ENCODE results near the gene GKN1. TPM values are rescaled to one million over a fixed set of nuclear protein-coding genes. Genes with fewer than 3 reads are reported as not detected.

Gene GKN1
- total and polyA plus RNA-seq, 2 of the 8 experiments (the other 6 are each of a cell fraction or from before 2014, with no cell fraction given) = not detected

DNA sequence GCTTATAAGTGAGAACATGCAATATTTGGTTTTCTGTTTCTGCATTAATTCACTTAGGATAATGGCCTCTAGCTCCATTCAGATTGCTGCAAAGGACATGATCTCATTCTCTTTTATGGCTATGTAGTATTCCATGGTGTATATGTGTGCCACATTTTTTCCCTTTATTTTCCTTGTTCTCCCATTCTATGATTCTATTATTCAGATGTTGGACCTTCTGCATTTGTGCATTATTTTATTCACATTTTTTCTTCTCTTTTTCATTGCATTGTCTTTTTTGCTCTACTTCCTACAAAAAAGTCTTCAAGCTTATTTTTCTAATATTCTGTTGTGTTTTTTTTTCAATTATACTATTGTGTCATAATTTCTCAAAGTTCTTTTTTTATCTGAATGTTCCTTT lies 27.4 kb downstream of the GKN1 start:
- Histone ChIP-seq H4K8ac (ENCODE audit: extremely low read depth, insufficient read depth, low read length) (no peak overlapping the region), H3K4me2 (ENCODE audit: insufficient read depth in 1 of 2, low read depth in 2 of 2, low read length in 2 of 2) (no peak overlapping the region), H3K79me2 (ENCODE audit: control insufficient read depth in 1 of 2, insufficient read depth in 2 of 2, low read length in 2 of 2) (no peaks in the 10 kb centered on the region), H3K27ac (ENCODE audit: low read depth, low read length) (no peak overlapping the region), H3K4ac (replicated peaks; ENCODE audit: insufficient read length, low read depth, low read length) (no peak overlapping the region), H3K4me3 (ENCODE audit: extremely low read depth in 1 of 4, insufficient read depth in 2 of 4, low read depth in 3 of 4, low read length in 4 of 4) (no peak overlapping the region), H2BK12ac (ENCODE audit: low read depth, low read length) (no peak overlapping the region), H3K14ac (ENCODE audit: insufficient read length) (no peak overlapping the region), H3K23ac (ENCODE audit: insufficient read length) (no peak overlapping the region), H2BK120ac (replicated peaks; ENCODE audit: low read depth, low read length) (no peak overlapping the region), H3K79me1 (ENCODE audit: low read depth, low read length) (no peaks in the 10 kb centered on the region), H3K4me1 (replicated peaks in 1 of 4; ENCODE audit: control insufficient read depth in 3 of 4, insufficient read depth in 4 of 4, low read length in 3 of 4) (no peaks in the 10 kb centered on the region), H3K9me3 (ENCODE audit: insufficient read depth in 2 of 2, low read depth in 1 of 2, low read length in 1 of 2) (peaks cover 0 to 5% of the 10 kb centered on the region in 2 experiments; a peak in 1 of 4 replicates), H2BK15ac (ENCODE audit: low read length) (no peak overlapping the region), H2AFZ (ENCODE audit: low read length) (no peak overlapping the region), H3K56ac (replicated peaks; ENCODE audit: insufficient read length, low read depth, low read length) (no peak overlapping the region), H3K23me2 (ENCODE audit: low read depth, low read length) (no peaks in the 10 kb centered on the region), H4K20me1 (replicated peaks in 1 of 2; ENCODE audit: control insufficient read depth in 1 of 2, insufficient read depth in 2 of 2, low read length in 2 of 2) (no peaks in the 10 kb centered on the region), H3K18ac (ENCODE audit: extremely low read depth, low read length) (no peak overlapping the region), H2BK5ac (ENCODE audit: low read depth, low read length) (no peak overlapping the region), H4K91ac (replicated peaks; ENCODE audit: insufficient read length, low read length) (no peak overlapping the region), H3K9ac (replicated peaks in 1 of 4; ENCODE audit: extremely low read depth in 1 of 4, low read depth in 3 of 4, low read length in 3 of 4) (no peak overlapping the region), H2BK20ac (ENCODE audit: low read length) (no peak overlapping the region), H3K36me3 (ENCODE audit: control insufficient read depth in 2 of 4, insufficient read depth in 4 of 4, low read length in 3 of 4) (no peaks in the 10 kb centered on the region), H4K5ac (ENCODE audit: insufficient read length, low read depth, low read length) (no peak overlapping the region), H3K27me3 (replicated peaks in 1 of 4; ENCODE audit: control insufficient read depth in 3 of 4, extremely low read depth in 1 of 4, insufficient read depth in 3 of 4, low read length in 3 of 4) (peaks cover 0 to 1% (median 0%) of the 10 kb centered on the region in 4 experiments; a peak in 1 of 7 replicates), H2AK5ac (ENCODE audit: low read depth, low read length) (no peak overlapping the region)
- DNase-seq (ENCODE audit: low read depth in 1 of 2, low spot score in 2 of 2) (no peak), FAIRE-seq (no peak)
- ChIA-PET POLR2A (ENCODE audit: partially characterized antibody) (no interaction called here), CTCF (ENCODE audit: partially characterized antibody) (interaction anchor here (0.9 to 1.8 kb wide), 4 partner anchors 9 to 305 kb away, joined by 3 to 5 read pairs (median 4); no protein-coding TSS in a partner anchor)
- TF ChIP-seq RBBP5 (IDR thresholded peaks at IDR 0.05; ENCODE audit: borderline replicate concordance, low read depth, low read length) (no peak), BACH1 (IDR thresholded peaks at IDR 0.05; ENCODE audit: low read length) (no peak), JUND (IDR thresholded peaks at IDR 0.05; ENCODE audit: low read length) (no peak), RXRA (IDR thresholded peaks at IDR 0.05; ENCODE audit: insufficient read depth, low read depth, low read length) (no peak), SIN3A (conservative IDR thresholded peaks at IDR 0.05 in 1 of 2, IDR thresholded peaks at IDR 0.05 in 1 of 2; ENCODE audit: low read depth in 1 of 2, low read length in 2 of 2) (no peak), POLR2A (IDR thresholded peaks at IDR 0.05; ENCODE audit: control extremely low read depth in 1 of 2, low read depth in 2 of 2, low read length in 2 of 2) (no peak), POLR2AphosphoS5 (IDR thresholded peaks at IDR 0.05; ENCODE audit: low read depth, low read length) (no peak), CHD2 (IDR thresholded peaks at IDR 0.05; ENCODE audit: low read length) (no peak)
- TF ChIP-seq, protein P1, sequence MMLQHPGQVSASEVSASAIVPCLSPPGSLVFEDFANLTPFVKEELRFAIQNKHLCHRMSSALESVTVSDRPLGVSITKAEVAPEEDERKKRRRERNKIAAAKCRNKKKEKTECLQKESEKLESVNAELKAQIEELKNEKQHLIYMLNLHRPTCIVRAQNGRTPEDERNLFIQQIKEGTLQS (IDR thresholded peaks at IDR 0.05; ENCODE audit: insufficient read depth, low read depth, low read length) = no peak
